Neural progenitor cell (in vitro differentiated cells): ENCODE results near the gene TRAF3. TPM values are rescaled to one million over a fixed set of nuclear protein-coding genes. Genes with fewer than 3 reads are reported as not detected.

Experiments used
- DNase-seq: peaks from one replicate; pipeline ENCODE4 v3.0.0-alpha.2; 2016; ENCODE audit warnings: low spot score
- H2AFZ ChIP-seq: fragments of 200-600 bp; sonication (generic); replicated peaks from 2 replicates; pipeline ENCODE4 v1.6.1; 2016; ENCODE audit warnings: antibody characterized with exemption
- H3F3A ChIP-seq: fragments of 200-600 bp; sonication (generic); 2 replicates; pipeline ENCODE4 v1.6.1; 2016; ENCODE audit warnings: antibody characterized with exemption, low read depth
- H3K27ac ChIP-seq: fragments of 200-600 bp; sonication (generic); 2 replicates; pipeline ENCODE4 v1.5.1; 2016; ENCODE audit warnings: mild to moderate bottlenecking
- H3K27me3 ChIP-seq: fragments of 200-600 bp; sonication (generic); 2 replicates; pipeline ENCODE4 v1.6.1; 2016; ENCODE audit warnings: mild to moderate bottlenecking, moderate library complexity
- H3K36me3 ChIP-seq: fragments of 200-600 bp; sonication (generic); 2 replicates; pipeline ENCODE4 v1.5.1; 2016
- H3K4me1 ChIP-seq: fragments of 200-600 bp; sonication (generic); 2 replicates; pipeline ENCODE4 v1.6.1; 2016; ENCODE audit warnings: mixed run types
- H3K4me2 ChIP-seq: fragments of 200-600 bp; sonication (generic); 2 replicates; pipeline ENCODE4 v1.6.1; 2016
- H3K4me3 ChIP-seq: fragments of 200-600 bp; sonication (generic); 2 replicates; pipeline ENCODE4 v1.5.1; 2016
- H3K79me2 ChIP-seq: fragments of 200-600 bp; sonication (generic); 2 replicates; pipeline ENCODE4 v1.6.1; 2016; ENCODE audit warnings: low read depth
- H3K9ac ChIP-seq: fragments of 200-600 bp; sonication (generic); 2 replicates; pipeline ENCODE4 v1.6.1; 2016
- H3K9me3 ChIP-seq: fragments of 200-600 bp; sonication (generic); 2 replicates; pipeline ENCODE4 v1.5.1; 2016; ENCODE audit warnings: low read depth
- H4K20me1 ChIP-seq: fragments of 200-600 bp; sonication (generic); 2 replicates; pipeline ENCODE4 v1.6.1; 2016; ENCODE audit warnings: low read depth
- H3K27ac Mint-ChIP-seq: 3 replicates; pipeline ENCODE4 v1.8.0; 2021; ENCODE audit warnings: mixed read lengths
- H3K27me3 Mint-ChIP-seq: 2 replicates; pipeline ENCODE4 v1.8.0; 2022; ENCODE audit warnings: low read depth, mild to moderate bottlenecking, inconsistent platforms, moderate library complexity, mixed read lengths; ENCODE audit not compliant: insufficient read depth
- H3K36me3 Mint-ChIP-seq: 3 replicates; pipeline ENCODE4 v1.8.0; 2021; ENCODE audit warnings: mixed read lengths
- H3K4me1 Mint-ChIP-seq: 3 replicates; pipeline ENCODE4 v1.8.0; 2021; ENCODE audit warnings: mixed read lengths
- H3K4me3 Mint-ChIP-seq: 3 replicates; pipeline ENCODE4 v1.8.0; 2021; ENCODE audit warnings: mild to moderate bottlenecking, moderate library complexity, mixed read lengths
- H3K9me3 Mint-ChIP-seq: 3 replicates; pipeline ENCODE4 v1.8.0; 2020; ENCODE audit warnings: mixed read lengths
- EZH2 ChIP-seq: fragments of 200-600 bp; sonication (generic); IDR thresholded peaks from 2 replicates; pipeline ENCODE4 v1.6.1; 2017; ENCODE audit warnings: antibody characterized with exemption, mild to moderate bottlenecking, moderate library complexity
- EZH2phosphoT487 ChIP-seq: fragments of 200-600 bp; sonication (generic); IDR thresholded peaks from 2 replicates; pipeline ENCODE4 v1.6.1; 2017; ENCODE audit warnings: antibody characterized with exemption
- total RNA-seq: library from RNA; depleted of rRNA; stranded (reverse); fragments of >200 nt; gene quantifications from 2 replicates; pipeline ENCODE4 v1.2.3, GENCODE V29; 2015; ENCODE audit warnings: low replicate concordance
- TF ChIP-seq, protein P1 (sequence below): fragments of 200-600 bp; sonication (generic); IDR thresholded peaks from 2 replicates; pipeline ENCODE4 v1.5.1; 2017; ENCODE audit warnings: antibody characterized with exemption, mild to moderate bottlenecking

TRAF3 gene
- total RNA-seq, 1 donor from 2014 or later: 18.1 TPM

DNA sequence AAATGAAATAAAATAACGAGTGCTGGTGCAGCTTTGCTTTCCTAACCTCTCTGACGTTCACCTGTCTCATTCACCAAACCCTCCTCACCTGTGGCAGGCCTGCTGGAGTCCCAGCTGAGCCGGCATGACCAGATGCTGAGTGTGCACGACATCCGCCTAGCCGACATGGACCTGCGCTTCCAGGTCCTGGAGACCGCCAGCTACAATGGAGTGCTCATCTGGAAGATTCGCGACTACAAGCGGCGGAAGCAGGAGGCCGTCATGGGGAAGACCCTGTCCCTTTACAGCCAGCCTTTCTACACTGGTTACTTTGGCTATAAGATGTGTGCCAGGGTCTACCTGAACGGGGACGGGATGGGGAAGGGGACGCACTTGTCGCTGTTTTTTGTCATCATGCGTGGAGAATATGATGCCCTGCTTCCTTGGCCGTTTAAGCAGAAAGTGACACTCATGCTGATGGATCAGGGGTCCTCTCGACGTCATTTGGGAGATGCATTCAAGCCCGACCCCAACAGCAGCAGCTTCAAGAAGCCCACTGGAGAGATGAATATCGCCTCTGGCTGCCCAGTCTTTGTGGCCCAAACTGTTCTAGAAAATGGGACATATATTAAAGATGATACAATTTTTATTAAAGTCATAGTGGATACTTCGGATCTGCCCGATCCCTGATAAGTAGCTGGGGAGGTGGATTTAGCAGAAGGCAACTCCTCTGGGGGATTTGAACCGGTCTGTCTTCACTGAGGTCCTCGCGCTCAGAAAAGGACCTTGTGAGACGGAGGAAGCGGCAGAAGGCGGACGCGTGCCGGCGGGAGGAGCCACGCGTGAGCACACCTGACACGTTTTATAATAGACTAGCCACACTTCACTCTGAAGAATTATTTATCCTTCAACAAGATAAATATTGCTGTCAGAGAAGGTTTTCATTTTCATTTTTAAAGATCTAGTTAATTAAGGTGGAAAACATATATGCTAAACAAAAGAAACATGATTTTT lies 128.2 kb downstream of the TRAF3 start:
- Histone ChIP-seq H3F3A (no peaks in the 10 kb centered on the region), H3K4me3 (no peak overlapping the region), H4K20me1 (no peaks in the 10 kb centered on the region), H3K4me2 (no peak overlapping the region), H3K79me2 (no peaks in the 10 kb centered on the region), H3K36me3 (peaks cover 6% of the 10 kb centered on the region), H3K27me3 (no peaks in the 10 kb centered on the region), H3K9me3 (no peaks in the 10 kb centered on the region), H3K27ac (no peak overlapping the region), H2AFZ (no peak overlapping the region), H3K4me1 (no peaks in the 10 kb centered on the region), H3K9ac (no peak overlapping the region)
- peaks cover 5% of the 10 kb centered on the region for H3K9me3 Mint-ChIP-seq
- no peak overlapping the region for H3K27ac Mint-ChIP-seq
- no peak overlapping the region for H3K4me3 Mint-ChIP-seq
- TF ChIP-seq, protein P1, sequence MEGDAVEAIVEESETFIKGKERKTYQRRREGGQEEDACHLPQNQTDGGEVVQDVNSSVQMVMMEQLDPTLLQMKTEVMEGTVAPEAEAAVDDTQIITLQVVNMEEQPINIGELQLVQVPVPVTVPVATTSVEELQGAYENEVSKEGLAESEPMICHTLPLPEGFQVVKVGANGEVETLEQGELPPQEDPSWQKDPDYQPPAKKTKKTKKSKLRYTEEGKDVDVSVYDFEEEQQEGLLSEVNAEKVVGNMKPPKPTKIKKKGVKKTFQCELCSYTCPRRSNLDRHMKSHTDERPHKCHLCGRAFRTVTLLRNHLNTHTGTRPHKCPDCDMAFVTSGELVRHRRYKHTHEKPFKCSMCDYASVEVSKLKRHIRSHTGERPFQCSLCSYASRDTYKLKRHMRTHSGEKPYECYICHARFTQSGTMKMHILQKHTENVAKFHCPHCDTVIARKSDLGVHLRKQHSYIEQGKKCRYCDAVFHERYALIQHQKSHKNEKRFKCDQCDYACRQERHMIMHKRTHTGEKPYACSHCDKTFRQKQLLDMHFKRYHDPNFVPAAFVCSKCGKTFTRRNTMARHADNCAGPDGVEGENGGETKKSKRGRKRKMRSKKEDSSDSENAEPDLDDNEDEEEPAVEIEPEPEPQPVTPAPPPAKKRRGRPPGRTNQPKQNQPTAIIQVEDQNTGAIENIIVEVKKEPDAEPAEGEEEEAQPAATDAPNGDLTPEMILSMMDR: no peak
- TF ChIP-seq EZH2: no peak
- no peaks in the 10 kb centered on the region for H3K4me1 Mint-ChIP-seq
- peaks cover 4% of the 10 kb centered on the region for H3K27me3 Mint-ChIP-seq
- DNase-seq: no peak
- peaks cover 30% of the 10 kb centered on the region for H3K36me3 Mint-ChIP-seq

DNA sequence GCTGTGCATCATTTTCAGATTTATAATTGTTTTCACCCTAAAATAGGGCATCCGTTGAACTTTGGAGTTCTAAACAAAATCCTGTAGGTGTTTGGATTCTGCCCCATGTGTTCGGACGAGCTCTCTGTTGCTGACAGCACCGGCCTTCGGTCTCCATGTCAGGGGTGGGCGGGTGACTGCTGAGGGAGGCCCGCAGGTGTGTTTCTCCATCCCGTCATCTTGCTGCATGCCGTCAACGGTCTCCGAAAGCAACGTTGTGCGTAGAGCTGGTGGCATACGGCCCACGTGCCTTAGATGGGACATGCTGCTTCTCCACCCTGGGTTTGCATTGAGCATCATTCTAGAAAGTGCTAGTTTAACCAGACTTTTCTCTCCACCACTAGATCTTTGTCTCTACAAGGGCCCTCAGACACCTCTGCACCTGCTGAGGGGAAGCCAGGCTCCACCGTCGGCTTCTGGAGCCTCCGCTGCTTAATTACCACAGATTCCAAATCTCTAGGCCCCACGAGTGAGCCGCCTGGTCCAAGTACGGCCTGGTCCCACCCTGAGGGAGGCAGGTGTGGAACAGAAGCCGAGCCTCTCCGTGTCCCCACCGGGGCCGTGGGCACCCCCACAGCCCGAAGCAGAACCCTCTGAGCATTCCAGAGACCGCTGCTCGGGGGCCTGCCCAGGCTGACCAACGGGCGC lies 129.5 kb downstream of the TRAF3 start:
- Mint-ChIP-seq H3K4me1 (peaks cover 6% of the 10 kb centered on the region), H3K27ac (no peak overlapping the region), H3K36me3 (peaks cover 27% of the 10 kb centered on the region), H3K9me3 (peaks cover 5% of the 10 kb centered on the region), H3K4me3 (no peak overlapping the region), H3K27me3 (peaks cover 7% of the 10 kb centered on the region)
- Histone ChIP-seq H2AFZ (no peak overlapping the region), H3K4me2 (no peak overlapping the region), H3K9ac (no peak overlapping the region), H3K4me1 (no peaks in the 10 kb centered on the region), H3K9me3 (no peaks in the 10 kb centered on the region), H3K36me3 (peaks cover 6% of the 10 kb centered on the region), H3K4me3 (no peak overlapping the region), H3K27ac (no peak overlapping the region), H3F3A (no peaks in the 10 kb centered on the region), H3K79me2 (no peaks in the 10 kb centered on the region), H3K27me3 (no peaks in the 10 kb centered on the region), H4K20me1 (no peaks in the 10 kb centered on the region)
- TF ChIP-seq, protein P1: no peak
- TF ChIP-seq EZH2phosphoT487 (no peak), EZH2 (no peak)
- no peak for DNase-seq

DNA sequence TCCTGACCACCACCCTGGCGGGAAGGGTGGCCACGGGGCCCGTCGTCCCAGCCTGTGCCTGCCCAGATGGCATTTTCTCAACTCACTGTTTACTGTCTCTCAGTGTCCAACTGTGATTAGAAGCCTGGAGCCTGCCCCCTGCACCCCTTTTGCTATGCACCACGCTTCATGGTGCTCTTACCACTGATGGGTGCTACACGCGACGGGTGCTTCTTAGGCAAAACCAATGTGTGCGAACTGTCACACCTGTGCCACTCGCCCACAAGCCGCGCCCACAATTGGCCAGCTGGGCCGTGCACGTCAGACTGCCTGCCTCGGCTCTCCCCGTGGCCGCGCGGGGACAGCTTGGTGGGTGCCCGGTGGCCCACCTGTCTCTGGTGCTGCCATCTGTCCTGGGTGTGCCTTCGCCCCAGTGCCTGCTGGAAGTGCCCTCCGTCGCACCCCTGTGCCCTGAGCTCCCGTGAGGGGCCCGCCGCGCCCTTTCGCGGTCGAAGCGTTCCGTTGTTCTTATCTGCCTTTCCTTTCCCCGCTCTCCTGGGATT lies 130.1 kb downstream of the TRAF3 start:
- Histone ChIP-seq H3K36me3 (peaks cover 6% of the 10 kb centered on the region), H3K27ac (no peak overlapping the region), H3K4me1 (no peaks in the 10 kb centered on the region), H3K4me3 (no peak overlapping the region), H3F3A (no peaks in the 10 kb centered on the region), H3K27me3 (no peaks in the 10 kb centered on the region), H4K20me1 (no peaks in the 10 kb centered on the region), H3K9me3 (no peaks in the 10 kb centered on the region), H3K4me2 (no peak overlapping the region), H3K79me2 (no peaks in the 10 kb centered on the region), H3K9ac (no peak overlapping the region), H2AFZ (no peak overlapping the region)
- no peak for DNase-seq
- Mint-ChIP-seq H3K36me3 (peaks cover 27% of the 10 kb centered on the region), H3K27ac (peak overlapping the region; percentile 37), H3K4me3 (no peak overlapping the region), H3K4me1 (peaks cover 6% of the 10 kb centered on the region), H3K9me3 (peaks cover 5% of the 10 kb centered on the region), H3K27me3 (peaks cover 7% of the 10 kb centered on the region)
- TF ChIP-seq, protein P1: no peak
- no peak for TF ChIP-seq EZH2phosphoT487
